ENCODE results near the gene GAL3ST2. TPM values are rescaled to one million over a fixed set of nuclear protein-coding genes. Genes with fewer than 3 reads are reported as not detected.
A peak's percentile ranks its signal among the peaks of the same experiment; 100 is the strongest.

GAL3ST2 gene
- total RNA-seq, 1 donor from 2014 or later, result 0.55 TPM

DNA sequence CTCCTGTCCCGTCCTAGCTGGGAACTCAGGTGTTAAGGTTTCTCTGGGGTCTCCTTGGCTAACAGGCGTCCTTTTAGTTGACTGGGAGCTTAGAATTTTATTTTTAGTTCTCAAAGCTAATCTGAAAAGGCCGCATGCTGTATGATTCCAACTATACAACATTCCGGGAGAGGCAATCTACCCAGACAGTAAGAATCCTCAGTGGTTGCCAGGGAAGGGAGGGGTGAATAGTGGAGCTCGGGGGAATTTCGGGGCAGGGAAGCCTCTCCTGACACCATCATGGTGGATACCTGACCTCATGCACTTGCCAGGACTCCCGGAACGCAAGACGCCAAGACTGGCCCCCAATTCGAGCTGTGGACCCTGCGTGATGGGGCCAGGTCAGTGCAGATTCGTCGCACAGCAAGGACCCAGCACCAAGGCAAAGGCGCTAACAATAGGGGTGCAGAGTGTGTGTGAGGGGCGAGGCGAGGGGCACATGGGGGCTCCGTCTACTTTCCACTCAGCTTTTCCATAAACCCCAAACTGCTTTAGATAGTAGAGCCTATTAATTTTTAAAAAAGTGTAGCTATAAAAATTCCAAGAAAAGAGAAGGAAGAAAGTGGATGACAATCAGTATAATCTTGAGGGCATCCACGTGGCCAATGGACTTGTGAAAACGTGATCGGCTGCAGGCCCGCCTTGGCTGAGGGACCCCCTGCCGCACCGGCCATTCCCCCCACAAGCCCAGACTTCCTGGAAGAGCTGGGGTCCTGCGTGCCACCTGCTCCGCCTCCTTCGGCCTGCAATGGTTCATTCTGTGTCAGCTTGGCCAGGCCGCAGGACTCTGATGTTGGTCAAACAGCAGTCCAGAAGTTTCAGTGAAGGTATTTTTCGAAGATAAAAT, 64.8 kb downstream of the GAL3ST2 start:
- DNase-seq (ENCODE audit: low spot score), result no peak
- ATAC-seq, result no peak

DNA sequence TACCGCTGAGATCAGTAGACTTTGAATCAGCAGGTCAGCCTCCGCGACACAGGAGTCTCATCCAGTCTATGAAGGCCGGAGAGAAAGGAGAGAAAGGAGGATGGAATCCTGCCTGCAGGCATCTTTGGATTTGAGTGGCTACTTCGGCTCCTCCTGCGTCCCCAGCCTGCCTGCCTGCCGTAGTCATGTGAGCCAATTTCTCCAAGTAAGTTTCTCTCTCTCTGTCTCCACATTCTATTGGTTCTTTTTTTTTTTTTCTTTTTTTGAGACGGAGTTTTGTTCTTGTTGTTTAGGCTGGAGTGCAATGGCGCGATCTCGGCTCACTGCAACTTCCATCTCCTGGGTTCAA, 65.4 kb downstream of the GAL3ST2 start:
- ATAC-seq (no peak), DNase-seq (ENCODE audit: low spot score) (no peak)

DNA sequence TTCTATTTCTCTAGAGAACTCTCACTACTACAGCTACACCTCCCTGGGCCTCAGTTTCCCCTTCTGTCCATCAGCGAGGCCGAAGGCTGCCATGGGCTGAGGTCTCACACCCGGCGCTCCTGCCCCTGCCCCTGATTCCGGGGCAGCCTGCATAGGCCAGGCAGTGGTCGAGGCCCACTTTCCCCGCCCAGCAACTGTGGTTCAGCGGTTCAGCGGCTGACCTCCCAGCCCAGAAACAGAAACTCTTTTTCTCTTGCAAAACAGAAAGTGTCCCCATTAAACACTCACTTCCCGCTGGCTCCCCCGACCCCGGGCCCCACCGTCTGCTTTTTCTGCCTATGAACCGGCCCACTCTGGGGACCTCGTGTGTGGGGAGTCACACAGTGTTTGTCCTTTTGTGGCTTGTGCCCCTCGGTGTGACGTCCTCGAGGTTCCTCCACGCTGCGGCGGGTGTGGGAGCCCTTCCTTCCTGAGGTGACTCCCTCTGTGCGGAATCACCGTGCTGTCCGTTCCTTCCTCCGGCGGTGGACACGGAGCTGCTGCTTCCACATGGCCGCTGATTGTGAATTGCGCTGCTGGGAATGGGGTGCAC, 66.1 kb downstream of the GAL3ST2 start:
- peak; percentile 35 for ATAC-seq
- DNase-seq (ENCODE audit: low spot score), result peak; percentile 48

DNA sequence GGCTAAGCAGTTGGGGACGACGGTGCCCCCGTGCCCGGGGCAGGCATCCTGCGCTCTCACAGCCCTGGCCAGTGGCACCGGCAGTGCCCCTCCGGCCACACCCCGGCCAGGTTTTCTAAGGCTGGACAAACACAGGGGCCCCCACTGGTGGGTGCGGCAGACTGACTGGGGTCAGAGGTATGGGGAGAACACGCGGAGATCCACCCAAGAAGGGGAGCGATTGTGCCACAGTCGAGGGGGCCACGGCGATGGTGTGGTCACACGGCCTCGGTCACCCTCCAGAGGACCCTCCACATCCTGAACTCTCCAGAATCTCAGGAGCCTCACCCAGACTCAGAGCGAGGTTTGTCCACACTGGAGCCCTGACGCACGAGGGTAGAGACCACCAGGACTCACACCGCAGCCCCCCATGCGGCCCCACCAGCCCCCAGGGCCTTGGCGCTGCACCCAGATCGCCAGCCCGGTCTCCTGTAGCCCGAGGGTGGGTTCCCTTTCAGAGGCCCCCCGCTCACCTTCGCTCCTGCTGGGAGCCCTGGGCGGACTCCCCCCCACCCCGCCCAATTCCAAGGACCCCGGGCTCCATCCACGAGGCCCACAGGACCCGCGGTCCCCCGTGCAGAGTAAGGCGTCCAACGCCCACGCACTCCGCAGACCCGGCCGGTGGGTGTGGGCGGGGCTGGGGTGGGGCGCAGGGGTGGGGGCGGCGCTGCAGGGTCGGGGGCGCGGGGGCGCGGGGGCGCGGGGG, 66.9 kb downstream of the GAL3ST2 start:
- ATAC-seq (no peak), DNase-seq (ENCODE audit: low spot score) (peak; percentile 44)

DNA sequence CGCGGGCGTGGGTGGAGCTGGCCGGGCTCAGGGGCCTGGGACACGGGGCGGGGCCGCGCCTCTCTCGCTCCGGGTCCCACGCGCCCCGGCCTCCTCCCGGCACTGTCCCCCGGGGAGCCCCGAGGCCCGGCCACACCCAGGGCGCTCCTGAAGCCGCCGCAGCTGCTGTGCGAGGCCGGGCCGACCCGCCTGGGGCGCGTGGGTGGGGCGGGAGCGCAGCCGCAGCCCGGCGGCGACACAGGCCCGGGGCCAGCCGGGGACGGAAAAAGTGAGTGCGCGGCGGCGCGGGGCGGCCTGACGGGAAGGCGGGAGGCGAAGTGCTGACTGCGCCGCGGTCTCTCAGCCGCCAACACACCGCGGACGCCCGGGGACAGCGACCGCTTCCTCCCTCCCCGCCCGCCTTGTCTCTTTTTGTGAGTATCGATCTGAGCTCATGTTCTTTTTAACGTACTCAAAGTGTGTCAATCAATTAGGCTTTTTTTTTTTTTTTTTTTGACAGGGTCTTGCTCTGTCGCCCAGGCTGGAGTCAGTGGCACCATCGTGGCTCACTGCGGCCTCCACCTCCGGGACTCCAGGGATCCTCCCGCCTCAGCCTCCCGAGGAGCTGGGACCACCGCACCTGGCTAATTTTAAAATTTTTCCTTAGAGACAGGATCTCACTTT, 67.6 kb downstream of the GAL3ST2 start:
- DNase-seq (ENCODE audit: low spot score), result peak; percentile 71
- ATAC-seq, result peak; percentile 92

GRCh38 chr2:241844831-241845578, 68.4 kb downstream of the GAL3ST2 start:
- ATAC-seq (no peak), DNase-seq (ENCODE audit: low spot score) (no peak)

GRCh38 chr2:241846406-241846805, 69.8 kb downstream of the GAL3ST2 start:
- DNase-seq (ENCODE audit: low spot score), result no peak
- ATAC-seq, result no peak

- no peak for ATAC-seq
- DNase-seq (ENCODE audit: low spot score), result no peak
Measured at GRCh38 chr2:241848761-241849615, 72.4 kb downstream of the GAL3ST2 start.

DNA sequence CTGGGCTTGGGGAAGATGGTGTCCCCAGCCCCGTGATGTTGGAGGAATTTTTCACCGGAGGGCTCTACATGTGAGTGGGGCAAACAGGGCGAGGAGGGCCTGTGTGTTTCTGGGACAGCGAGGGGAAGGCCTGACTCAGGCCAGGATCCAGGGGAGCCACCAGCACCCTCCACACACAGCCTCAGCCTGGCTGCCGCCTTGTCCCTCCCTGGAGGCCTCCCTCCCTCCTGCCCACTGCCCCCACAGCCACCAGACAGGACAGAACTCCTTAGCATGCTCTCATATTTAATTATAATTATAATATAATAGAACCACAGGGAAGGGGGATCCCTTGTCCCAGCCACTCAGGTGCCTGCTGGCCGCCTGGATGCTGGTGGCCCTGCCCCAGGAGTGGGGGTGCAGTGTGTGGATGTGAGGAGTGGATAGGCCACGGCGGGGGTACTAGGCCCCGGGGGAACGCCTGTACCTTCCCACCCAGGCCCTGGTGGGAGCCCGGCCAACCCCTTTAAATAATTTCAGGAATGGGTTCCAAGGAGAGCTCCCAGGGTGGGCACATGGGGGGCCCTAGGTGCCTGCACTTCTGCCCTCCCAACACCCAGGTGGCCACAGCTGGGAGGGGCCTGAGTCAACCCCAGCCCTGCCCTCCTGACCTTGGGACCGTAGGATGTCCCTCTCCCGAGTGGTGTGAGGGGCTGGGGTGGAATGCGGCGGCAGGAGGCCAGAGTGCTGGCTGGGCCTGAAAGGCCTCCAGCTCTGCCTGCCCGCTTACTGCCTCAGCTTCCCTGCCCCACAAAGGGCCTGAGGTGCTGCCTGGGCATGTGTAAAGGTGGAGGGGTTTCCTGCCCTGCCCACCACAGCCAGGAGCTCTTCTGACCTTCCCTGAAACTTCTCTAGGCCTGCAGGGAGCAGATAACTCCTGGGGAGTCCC, 73.3 kb downstream of the GAL3ST2 start:
- DNase-seq (ENCODE audit: low spot score), result peak; percentile 43
- no peak for ATAC-seq

DNA sequence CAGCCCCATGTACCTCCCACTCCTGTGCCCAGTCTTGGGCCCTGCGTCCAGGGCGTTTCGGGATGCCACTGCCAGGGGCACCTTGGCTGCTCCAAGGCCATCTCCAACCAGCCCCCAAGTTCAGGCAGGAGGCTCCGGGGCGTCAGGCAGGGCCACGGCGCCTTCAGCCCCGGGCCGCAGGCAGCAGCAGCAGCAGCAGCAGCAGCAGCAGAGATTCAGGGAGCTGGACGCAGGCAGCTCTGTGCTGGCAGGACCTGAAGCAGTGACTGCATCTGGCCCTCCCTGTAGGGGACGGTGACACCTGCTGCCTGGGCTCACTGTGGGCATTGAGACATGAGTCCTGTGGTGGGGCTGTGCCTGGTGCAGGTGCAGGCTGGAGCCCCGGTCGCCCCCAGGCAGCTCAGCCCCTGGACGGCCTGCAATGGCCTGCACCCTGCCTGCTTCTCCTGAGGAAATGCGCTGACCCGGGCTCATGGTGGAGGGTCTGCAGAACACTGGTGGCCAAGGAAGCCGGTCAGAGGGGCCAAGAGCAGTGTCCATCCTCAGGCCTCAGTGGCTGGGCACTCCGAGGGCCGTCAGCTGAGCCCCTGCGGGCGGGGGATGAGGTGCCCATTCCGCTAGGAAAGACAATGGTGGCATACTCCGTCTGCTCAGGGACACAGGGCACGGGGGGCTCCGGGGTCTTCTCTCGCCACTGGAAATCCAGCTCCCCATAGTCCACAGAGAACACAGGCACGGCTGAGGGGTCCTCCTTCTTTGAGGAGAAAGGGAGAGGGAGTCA, 74.1 kb downstream of the GAL3ST2 start:
- no peak for DNase-seq (ENCODE audit: low spot score)
- peak; percentile 20 for ATAC-seq

DNA sequence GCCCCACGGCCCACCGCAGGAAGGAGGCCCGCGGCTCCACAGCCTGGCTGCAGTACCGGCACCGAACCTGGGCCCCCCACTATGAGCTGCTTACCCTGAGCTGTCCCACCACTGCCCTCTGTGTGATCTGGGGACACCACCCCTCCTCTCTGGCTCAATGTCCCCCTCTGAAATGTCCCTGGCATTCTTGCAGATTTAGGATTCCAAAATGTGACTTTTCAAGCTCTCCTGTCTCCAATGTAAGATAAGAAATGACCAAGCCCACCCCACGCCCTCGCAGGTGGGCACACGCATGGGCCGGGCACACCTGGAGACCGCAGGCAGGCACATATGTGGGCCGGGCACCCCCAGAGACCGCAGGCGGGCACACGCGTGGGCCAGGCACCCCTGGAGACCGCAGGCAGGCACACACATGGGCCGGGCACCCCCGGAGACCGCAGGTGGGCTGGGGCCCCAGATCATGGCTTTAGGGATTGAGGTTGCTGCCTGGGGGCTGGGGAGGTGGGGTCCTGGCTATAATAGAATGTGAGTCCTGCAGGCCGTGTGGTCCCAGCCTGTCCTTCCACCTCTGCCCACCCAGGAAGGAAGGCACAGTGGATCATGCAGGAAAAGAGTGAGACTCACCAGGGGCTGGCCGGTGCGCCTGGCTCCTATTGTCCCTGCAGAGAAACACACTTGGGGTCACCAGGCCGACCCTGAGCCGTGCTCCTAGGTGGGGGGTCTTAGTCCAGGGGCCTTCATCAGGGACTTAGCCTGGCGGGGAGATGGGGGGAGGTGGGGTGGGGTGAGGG, 74.9 kb downstream of the GAL3ST2 start:
- ATAC-seq, result no peak
- DNase-seq (ENCODE audit: low spot score), result no peak

- no peak for DNase-seq (ENCODE audit: low spot score)
- no peak for ATAC-seq
Measured at GRCh38 chr2:241852116-241852980, 75.7 kb downstream of the GAL3ST2 start.

DNA sequence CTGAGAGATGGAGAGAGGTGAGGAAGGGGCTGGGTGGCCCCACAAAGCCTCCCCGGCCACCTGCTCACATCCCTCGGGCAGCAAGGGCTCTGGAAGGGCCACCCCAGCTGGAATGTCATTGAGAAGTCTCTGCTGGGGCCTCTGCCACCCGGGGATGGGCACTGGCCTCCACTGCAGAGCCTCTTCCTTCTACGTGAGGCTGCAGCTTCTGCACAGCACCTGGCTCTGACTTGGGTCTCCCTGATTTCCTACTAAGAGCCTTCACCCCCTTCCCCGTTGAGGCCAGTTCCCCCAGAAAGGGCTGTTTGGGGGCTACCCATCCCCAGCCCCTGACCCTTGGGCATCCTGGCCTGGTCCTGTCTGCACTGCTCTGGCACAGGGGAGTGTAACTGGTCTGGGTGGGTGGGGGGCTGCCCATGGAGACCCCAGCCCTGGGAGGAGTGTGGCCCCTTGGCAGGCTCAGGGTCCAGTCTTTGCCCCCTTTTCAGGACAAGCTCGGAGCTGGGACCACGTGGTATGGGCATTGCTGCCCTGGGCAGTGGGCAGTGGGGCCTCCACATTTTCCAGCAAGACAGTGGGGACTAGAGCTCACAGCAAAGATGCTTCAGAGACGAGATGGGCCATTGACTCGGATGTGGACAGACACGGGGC, 76.5 kb downstream of the GAL3ST2 start:
- ATAC-seq, result no peak
- no peak for DNase-seq (ENCODE audit: low spot score)

Data from left lobe of liver (tissue), 2 donors.